Stimulated activated naive CD8-positive, alpha-beta T cell treated with anti-CD3 and anti-CD28 coated beads, Interleukin-15, Interleukin-2, amounts not matched to agents 100 ng/mL and 50 ng/mL, for 24 hours (primary cell): Measurements from ENCODE around the gene RARG.
"Not testable (repeated sequence)": the region's sequence is repeated elsewhere in the genome, so short reads cannot be mapped to it uniquely, and the experiment has no call there.

ENCODE experiments used
- H3K27ac Mint-ChIP-seq: one replicate; pipeline ENCODE4 v1.8.0; 2021; ENCODE audit warnings: mild to moderate bottlenecking, mixed read lengths
- H3K27me3 Mint-ChIP-seq: one replicate; pipeline ENCODE4 v1.8.0; 2021; ENCODE audit warnings: mixed read lengths
- H3K36me3 Mint-ChIP-seq: one replicate; pipeline ENCODE4 v1.8.0; 2021; ENCODE audit warnings: low read depth, mixed read lengths
- H3K4me1 Mint-ChIP-seq: one replicate; pipeline ENCODE4 v1.8.0; 2021; ENCODE audit warnings: low read depth, mixed read lengths
- H3K4me3 Mint-ChIP-seq: one replicate; pipeline ENCODE4 v1.8.0; 2021; ENCODE audit warnings: mild to moderate bottlenecking, mixed read lengths
- H3K9me3 Mint-ChIP-seq: one replicate; pipeline ENCODE4 v1.8.0; 2021; ENCODE audit warnings: mixed read lengths

Gene RARG

DNA sequence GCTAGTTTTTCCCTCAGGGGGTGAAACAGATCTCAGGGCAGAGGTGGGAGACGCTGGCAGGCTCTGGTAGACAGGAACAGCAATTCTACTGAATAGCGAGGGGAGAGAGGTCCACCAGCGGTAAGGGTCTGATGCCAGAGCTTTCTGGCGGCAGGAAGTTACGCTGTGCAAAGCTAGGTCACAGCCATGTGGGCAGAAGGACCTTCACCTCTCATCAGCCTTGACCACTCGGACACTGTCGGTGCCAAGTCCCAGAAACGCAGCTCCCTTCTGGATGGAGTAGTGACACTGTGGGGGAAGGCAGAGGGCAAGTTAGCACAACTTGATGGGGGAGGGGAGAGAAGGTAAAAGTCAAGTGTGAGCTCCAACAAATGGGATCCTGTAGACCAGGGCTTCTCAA lies 61.8 kb downstream of the RARG start:
- Mint-ChIP-seq H3K27ac (no peak overlapping the region), H3K36me3 (peaks cover 4% of the 10 kb centered on the region), H3K4me3 (no peak overlapping the region), H3K4me1 (no peaks in the 10 kb centered on the region), H3K27me3 (no peaks in the 10 kb centered on the region), H3K9me3 (no peaks in the 10 kb centered on the region)

DNA sequence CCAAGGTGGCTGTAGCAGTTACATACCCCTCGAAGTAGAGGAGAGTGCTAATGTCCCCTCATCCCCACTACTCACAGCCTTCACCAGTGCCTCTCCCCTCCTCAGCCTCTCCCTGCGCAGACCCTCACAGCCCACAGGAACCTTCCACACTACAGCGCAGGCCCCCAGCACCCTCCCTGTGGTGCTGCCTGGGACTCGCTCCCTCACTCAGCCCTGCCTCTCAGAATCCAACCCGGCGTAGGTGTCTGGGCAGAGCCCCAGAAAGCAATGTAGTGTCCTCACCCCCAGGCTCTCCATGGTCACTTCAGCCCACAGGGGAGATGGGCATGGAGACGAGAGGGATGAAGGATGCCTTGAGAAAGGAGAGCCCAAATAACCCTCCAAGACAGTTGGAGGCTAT lies 62.4 kb downstream of the RARG start:
- peaks cover 4% of the 10 kb centered on the region for H3K36me3 Mint-ChIP-seq
- H3K27me3 Mint-ChIP-seq = no peaks in the 10 kb centered on the region
- no peaks in the 10 kb centered on the region for H3K9me3 Mint-ChIP-seq
- no peak overlapping the region for H3K4me3 Mint-ChIP-seq
- no peak overlapping the region for H3K27ac Mint-ChIP-seq
- no peaks in the 10 kb centered on the region for H3K4me1 Mint-ChIP-seq

DNA sequence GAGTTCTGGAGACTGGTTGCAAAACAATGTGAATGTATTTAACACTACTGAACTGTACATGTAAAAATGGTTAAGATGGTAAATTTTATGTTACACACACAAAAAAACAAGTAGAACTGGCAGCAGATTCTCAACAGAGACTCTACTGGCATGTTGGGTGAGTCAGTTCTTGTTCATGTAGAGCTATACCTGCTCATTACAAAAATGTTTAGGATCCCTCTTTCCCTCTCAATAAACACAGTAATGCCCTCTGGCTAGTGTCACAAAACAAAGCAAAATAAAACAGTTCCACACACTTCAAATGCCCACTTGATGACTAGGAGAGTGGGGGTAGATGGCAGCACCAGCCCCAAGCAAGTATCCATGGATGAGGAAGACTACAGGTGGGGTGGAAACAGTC lies 65.2 kb downstream of the RARG start:
- Mint-ChIP-seq H3K27ac (no peak overlapping the region), H3K27me3 (no peaks in the 10 kb centered on the region), H3K4me3 (no peak overlapping the region), H3K36me3 (peaks cover 2% of the 10 kb centered on the region), H3K9me3 (no peaks in the 10 kb centered on the region), H3K4me1 (no peaks in the 10 kb centered on the region)

DNA sequence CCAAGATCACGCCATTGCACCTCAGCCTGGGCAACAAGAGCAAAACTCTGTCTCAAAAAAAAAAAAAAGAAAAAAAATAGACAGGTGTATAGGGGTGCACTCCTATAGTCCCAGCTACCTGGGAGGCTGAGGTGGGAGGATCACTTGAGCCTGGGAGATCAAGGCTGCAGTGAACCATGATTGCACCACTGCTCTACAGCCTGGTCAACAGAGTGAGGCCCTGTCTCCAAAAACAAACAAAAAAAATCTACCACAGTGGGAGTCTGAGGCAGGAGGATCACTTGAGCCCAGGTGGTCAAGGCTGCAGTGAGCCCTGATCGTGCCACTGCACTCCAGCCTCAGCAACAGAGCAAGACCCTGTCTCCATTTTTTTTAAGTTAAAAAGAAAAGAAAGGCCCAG lies 69.0 kb downstream of the RARG start:
- not testable (repeated sequence) for H3K4me3 Mint-ChIP-seq, H3K9me3 Mint-ChIP-seq, H3K27me3 Mint-ChIP-seq, H3K4me1 Mint-ChIP-seq, H3K27ac Mint-ChIP-seq, H3K36me3 Mint-ChIP-seq

DNA sequence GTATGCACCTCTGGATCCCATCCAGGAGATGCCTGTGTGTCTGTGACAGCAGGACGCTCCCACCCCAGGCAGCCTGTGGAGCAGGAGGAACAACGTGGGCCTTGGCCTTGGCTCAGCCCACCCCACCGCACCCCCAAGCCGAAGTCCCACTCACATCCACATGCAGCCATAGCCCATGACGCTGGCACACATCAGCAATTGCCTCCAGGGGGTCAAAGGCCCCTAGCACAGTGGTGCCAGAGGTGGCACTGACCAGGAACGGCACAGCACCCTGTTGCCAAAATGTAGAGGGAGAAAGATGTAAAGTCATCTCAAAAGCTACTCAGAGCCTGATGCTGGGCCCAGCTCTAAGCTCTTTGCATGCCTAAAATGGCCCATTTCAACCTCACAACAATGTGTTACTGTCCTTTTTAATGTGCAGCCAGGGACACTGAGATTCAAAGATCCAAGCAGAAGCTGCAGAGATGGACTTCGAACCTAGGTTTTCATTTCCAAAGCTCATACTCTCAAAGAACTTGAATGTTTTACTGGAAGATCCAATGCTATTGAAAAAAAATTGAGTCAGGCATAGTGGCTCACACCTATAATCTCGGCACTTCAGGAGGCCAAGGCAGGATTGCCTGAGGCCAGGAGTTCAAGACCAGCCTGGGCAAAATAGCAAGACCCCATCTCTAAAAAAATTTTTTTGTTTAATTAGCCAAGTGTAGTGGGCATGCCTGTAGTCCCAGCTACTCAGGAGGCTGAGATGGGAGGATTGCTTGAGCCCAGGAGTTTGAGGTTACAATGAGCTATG lies 70.7 kb downstream of the RARG start:
- Mint-ChIP-seq H3K9me3 (no peaks in the 10 kb centered on the region), H3K4me3 (no peak overlapping the region), H3K36me3 (no peaks in the 10 kb centered on the region), H3K4me1 (peaks cover 7% of the 10 kb centered on the region), H3K27me3 (no peaks in the 10 kb centered on the region), H3K27ac (no peak overlapping the region)

DNA sequence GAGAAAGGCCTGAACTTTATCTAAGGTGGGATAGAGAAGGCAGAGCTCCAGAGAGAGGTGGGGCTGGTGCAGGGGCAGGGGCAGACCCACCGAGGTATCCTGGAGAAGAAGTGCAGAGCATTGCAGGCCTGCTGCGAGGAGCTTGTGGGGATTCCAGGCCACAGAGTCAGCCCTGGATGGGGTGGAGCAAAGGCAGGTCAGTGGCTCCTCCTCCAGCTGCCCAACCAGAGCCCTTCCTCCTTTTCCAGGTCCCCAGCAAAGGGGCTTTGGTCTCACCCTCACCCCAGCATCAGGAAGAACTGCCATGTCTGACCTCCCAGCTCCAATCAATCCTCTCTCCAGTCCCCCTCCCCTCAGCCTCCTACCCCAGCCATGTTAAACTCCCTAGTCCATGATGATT lies 71.3 kb downstream of the RARG start:
- H3K4me3 Mint-ChIP-seq = no peak overlapping the region
- H3K27ac Mint-ChIP-seq = no peak overlapping the region
- peaks cover 7% of the 10 kb centered on the region for H3K4me1 Mint-ChIP-seq
- no peaks in the 10 kb centered on the region for H3K9me3 Mint-ChIP-seq
- H3K27me3 Mint-ChIP-seq = no peaks in the 10 kb centered on the region
- H3K36me3 Mint-ChIP-seq = no peaks in the 10 kb centered on the region
